Inferior parietal cortex (tissue), 1 donor: Measurements from ENCODE around the gene IGF2BP2.
"Not testable (repeated sequence)": the region's sequence is repeated elsewhere in the genome, so short reads cannot be mapped to it uniquely, and the experiment has no call there.

ENCODE experiments used
- DNase-seq: peaks from one replicate; pipeline ENCODE4 v3.0.0-alpha.2; 2016; ENCODE audit errors: extremely low spot score

IGF2BP2 gene

DNA sequence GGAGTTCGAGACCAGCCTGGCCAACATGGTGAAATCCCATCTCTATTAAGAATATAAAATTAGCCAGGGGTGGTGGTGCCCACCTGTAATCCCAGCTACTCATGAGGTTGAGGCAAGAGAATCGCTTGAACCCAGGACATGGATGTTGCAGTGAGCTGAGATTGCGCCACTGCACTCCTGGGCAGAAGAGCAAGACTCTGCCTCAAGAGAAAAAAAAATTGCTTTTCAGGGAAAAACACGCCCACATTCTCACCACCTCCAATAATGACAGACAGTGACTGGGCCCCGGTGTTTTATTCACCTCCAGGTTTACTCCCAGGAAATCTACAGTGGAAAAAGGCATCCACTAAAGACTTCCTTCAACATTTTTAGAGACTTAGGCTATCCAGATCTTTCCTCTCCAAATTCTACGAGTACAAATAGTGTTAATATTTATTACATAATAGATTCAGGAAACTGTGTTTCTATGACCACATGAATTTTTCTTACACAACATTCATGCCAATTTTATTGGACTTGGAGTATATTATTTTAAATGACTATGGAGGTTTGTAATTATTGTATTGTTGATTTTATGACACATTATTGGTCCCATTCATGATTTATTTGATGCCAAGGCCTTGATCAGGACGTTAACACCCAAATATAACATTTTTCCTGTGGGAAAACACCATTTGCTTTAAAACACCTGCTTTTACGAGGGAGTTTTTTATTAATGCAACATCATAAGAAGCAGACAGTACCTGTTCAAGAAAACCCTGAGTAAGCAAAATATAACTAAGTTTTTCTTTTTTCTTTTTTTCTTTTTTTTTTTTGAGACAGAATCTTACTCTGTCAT, 26.6 kb downstream of the IGF2BP2 start:
- DNase-seq, result no peak

DNA sequence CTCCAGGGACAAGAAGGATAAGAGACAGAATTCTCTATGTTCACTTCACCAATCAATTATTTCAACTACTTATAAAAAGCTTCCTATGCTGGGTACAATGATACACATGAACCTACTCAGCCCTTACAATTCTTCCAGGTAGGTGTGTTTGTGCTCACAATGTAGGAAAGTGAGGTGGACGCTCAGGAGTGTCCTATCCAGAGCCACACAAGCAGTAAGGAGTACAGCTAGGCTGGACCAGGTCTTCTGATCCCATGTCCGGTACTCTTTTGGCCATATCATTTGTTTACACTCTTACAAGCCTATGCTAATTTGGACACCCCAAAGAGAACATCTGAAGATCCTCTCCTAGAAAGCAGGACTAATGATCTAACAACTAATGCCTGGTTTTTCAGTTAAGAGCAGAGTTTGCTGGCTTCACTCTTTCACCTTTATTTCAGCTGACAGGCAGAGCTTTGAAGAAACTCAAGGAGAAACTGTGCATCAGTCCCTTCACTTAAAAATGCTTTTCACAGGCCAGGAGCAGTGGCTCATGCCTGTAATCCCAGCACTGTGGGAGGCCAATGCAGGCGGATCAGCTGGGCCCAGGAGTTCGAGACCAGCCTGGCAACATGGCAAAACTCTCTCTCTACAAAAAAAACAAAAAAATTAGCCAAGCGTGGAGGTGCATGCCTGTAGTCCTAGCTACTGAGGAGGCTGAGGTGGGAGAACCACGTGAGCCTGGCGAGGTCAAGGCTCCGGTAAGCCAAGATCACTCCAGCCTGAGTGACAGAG, 27.5 kb downstream of the IGF2BP2 start:
- no peak for DNase-seq

DNA sequence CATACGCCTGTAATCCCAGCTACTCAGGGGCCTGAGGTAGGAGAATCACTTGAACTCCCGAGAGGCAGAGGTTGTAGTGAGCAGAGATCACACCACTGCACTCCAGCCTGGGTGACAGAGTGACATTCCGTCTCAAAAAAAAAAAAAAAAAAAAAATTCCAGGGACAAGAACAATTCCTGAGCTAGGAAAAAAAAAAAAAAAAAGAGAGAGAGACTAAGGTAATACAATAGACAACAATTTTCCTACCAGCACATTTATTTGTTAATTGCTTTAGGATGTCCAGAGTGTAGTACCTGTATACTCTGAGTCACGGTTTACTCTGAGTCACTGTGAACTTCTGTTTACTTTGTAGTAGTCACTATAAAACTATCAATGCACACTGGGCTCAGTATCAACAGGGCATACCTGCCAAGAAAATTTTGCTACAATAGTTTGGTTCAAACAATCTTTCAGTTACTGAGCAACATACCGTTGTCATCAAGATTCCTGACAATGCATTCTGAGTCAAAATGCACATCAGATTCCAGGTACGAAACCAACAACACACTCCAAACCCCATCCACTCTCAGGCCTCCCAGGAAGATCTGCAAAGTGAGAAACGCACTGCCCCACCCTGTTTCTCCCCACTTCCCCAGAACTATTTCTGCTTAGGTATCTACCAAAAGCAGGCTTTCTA, 28.3 kb downstream of the IGF2BP2 start:
- no peak for DNase-seq

DNA sequence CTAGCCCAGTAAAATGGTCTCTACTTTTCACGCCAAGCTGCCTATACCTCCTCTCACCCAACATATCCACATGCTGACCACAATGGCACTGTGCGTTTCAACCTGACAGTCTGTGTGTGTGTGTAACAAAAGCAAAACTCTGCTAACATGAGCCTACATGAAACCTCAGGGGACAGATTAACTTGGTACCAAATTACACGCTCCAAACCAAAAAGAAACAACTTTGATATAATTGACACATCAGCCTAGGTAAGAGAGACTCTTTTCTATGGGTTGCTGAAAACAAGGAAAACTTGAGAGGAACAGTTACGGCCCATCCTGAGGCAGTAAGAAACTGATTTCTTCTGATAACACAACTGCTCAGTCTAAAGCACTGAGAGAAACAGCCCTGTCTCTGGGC, 31.5 kb downstream of the IGF2BP2 start:
- DNase-seq, result no peak

DNA sequence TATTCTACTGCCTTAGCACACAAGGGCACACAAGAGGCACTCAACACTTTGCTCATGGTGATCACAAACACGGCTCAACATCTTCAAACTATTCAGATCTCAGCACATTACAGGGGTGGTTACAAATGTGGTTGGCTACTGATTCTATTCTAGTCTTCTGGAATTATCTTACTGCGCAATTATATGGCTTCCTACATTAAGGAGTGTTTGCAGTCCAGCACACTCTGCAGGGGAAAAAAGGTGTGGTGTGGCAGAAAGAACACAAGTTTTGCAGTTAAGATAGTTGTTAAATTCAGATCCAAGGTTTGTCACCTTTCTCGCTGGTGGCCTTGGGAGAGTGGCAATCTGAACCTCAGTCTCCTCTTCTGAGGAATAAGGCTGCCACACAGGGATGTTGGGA, 31.9 kb downstream of the IGF2BP2 start:
- no peak for DNase-seq

DNA sequence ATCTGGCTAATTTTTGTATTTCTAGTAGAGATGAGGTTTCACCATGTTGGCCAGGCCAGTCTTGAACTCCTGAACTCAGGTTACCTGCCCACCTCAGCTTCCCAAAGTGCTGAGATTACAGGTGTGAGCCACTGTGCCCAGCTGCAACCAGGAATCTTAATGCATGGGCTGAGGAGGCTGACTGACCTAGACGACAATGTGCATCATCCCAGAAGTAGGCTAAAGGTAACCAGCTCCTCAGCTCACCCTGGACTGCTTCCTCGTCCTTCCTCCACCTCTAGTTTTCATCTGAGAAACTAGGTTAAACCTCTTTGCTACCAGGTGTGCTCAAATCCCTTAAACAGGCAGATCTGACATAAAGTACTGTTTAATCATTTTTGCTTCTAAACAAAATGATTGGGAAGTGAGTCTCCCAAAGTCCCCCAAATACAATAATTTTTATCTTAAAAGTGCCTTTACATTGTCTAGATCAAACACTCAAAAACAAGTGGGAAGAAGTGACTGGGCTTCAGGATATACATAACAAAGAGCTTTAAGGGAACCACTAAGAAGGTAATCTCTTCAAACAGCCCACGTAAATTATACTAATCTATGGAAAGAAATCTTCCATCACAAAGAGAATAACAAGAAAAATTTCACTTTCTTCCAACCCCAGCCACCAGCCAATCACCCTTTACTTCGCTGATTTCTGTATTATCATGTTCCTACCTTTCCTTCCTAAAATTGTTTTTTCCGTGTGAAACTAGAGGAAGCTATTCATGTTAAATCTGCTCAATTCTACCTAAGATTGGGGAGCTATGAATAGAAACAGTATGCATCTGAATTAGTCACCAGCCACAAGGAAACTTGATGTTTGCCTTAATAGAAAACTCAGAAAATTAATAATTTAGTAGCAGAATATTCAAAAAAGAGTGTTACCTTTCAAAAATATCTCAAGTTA, 34.7 kb downstream of the IGF2BP2 start:
- DNase-seq, result no peak

DNA sequence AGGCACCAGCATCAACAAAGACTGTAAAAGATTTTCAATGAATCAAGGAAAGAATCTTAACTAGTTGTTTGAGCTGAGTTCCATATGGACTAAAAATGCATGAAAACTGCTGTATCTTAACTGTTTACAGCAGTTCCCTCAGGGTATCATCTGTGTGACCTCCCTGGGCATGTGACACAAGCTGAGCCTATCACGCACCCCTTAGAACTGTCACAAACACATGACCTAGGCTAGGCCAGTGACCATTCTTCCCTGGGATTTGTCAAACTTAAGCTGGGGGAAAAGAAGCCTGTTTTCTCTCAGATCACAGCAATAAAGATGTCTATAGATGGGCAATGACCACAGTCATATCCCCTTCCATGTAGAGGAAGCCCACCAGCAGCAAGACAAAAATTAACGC, 35.7 kb downstream of the IGF2BP2 start:
- DNase-seq, result no peak

DNA sequence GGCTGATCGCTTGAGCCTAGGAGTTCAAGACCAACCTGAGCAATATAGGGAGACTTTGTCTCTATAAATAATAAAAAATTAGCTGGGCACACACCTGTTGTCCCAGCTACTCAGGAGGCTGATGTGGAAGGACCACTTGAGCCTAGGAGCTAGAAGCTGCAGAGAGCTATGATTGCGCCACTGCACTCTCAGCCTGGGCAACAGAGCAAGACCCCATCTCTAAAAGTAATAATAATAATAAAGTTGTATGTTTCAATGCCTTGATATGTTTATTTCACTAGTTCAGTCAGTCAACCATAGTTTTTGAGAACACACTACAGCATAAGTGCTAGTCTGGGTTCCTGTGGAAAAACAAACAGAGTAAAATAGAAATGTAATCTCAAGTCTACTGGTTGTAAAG, 36.5 kb downstream of the IGF2BP2 start:
- no peak for DNase-seq

DNA sequence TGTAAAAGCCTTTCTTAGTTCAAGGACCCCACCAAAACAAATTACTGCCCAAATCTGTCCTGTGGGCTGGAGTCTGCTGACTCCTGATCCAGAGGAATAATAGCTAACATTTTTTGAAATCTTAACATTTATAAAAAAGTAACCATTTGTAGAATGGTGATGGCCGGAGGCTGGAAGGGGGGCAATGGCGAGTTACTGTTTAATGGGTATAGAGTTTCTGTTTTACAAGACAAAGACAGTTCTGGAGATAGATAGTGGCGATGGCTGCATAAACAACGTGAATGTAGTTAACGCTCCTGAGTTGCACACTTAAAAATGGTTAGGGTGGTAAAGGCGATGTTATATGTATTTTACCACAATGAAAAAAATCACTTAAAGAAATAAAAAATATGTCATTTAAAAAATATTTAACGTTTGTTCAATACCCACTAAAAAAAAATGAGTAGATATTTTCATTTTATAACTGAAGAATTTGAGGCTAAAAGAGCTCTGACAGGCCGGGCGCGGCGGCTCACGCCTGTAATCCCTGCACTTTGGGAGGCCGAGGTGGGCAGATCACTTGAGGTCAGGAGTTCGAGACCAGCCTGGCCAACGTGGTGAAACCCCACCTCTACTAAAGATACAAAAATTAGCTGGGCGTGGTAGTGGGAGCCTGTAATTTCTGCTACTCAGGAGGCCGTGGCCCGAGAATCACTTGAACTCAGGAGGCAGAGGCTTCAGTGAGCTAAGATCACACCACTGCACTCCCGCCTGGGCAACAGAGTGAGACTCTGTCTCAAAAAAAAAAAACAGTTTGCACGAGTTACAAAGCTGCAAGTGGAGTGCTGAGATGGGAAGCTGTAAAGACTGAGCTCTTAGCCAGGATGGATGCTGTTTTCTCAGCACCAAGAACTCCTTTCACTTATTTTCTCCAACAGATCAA, 37.6 kb downstream of the IGF2BP2 start:
- no peak for DNase-seq

DNA sequence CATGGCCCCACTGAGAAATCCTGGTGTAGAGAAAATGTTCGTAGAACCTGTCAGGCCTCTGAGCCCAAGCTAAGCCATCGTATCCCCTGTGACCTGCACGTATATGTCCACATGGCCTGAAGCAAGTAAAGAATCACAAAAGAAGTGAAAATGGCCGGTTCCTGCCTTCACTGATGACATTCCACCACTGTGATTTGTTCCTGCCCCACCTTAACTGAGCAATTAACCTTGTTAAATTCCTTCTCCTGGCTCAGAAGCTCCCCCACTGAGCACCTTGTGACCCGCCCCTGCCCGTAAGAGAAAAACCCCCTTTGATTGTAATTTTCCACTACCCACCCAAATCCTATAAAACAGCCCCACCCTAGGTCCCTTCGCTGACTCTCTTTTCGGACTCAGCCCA, 38.6 kb downstream of the IGF2BP2 start:
- DNase-seq, result not testable (repeated sequence)

DNA sequence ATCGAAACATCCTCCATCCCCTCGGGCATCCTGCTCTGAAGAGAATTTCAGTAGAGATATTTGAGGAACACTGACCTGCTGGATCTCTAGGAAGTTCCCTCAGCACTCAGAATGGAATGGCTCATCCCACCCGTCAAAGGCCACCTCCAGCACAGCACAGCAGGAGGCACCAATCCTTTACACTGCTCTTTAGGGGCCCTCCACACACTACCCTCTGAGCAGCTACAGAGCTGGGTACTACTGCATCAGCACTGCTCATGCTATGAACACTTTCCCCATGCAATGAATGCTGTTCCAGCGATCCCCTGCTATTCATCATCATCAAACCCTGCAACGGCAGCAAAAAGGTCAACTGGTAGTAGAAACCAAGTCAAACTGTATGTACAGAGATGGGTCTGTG, 40.5 kb downstream of the IGF2BP2 start:
- no peak for DNase-seq

DNA sequence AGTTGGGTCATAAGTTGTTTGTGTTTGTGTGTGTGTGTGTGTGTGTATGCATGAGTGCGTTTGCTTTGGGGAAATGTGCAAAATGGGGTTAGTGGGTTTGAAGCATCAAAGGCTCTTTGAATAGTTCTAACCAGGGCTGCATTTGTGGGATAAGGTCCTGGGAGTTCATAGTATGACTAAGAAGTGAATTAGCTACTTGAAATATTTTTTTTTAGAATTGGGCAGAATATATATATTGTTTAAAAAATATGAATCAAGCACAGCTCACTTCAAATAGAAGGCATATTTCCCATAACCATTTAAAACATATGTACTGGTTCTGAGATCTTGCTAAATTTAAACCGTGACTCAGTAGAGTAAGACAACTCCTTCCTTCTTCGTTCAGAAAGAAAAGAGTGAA, 43.1 kb downstream of the IGF2BP2 start:
- no peak for DNase-seq

DNA sequence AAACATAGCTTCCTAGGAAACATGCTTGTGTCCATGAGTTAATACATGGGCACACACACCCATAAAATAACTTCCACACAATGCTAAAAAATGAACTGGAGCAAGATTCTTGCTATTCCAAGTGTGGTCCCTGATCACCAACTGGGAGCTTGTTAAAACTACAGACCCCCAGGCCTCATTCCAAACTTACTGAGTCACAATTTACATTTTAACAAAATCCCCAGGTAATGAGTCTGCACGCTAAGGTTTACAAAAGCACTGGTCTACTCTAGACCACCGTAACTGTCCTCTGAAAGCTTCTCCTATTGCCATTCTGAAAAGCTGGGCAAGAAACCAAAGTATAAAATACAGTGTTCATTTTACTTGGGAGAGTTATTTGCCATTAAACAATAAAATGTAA, 45.4 kb downstream of the IGF2BP2 start:
- DNase-seq, result no peak

DNA sequence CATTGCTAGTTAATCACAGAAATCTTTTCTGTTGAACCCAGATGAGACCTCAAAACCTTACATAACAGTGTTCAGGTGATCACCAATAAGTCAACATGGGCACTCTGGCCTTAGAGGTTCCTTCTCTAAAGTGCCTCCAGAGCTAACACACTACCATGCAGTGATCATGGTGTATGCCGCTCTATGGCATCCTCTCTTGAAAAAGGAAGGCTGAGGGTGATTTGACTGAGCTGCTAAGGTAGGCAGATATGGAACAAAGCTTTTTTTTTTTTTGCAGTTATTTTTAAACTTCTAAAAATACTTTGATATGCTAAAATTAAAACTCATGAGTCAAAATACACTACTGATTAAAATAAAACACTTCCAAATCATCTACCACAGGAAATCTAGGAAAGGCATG, 46.0 kb downstream of the IGF2BP2 start:
- DNase-seq, result no peak

DNA sequence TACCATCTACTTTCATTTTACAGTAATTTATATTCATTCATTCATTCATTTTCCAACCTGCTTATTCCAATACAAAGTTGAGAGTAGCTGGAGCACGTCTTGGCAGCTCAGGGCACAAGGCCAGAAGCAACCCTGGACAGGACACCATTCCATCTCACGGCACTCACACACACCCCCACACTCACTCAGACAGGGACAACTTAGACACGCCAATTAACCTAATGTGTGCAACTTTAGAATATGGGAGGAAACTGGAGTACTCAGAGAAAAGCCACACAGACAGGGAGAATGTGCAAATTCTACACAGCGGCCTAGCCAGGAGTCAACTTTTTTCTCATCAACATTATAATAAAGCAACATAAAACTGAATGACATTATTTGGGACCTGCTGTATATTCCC, 46.7 kb downstream of the IGF2BP2 start:
- no peak for DNase-seq

DNA sequence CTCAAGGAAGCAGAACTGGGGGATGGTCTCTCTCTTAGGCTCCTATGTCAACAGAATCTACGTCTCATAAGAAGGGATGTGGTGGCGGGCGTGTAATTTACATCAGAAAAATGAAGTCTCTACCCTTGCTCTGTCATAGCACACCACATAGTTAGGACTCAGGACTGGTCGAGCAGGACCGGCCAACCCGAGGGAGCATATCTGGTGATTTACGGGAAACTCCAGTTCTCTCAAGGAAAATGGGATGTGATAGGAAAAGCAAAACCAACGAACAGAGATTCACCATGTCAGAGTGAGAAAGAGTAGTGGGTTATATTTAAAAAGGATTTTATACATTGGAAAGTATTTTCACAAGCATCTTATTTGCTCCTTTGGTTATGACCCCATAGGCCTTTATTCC, 54.7 kb downstream of the IGF2BP2 start:
- DNase-seq, result no peak

DNA sequence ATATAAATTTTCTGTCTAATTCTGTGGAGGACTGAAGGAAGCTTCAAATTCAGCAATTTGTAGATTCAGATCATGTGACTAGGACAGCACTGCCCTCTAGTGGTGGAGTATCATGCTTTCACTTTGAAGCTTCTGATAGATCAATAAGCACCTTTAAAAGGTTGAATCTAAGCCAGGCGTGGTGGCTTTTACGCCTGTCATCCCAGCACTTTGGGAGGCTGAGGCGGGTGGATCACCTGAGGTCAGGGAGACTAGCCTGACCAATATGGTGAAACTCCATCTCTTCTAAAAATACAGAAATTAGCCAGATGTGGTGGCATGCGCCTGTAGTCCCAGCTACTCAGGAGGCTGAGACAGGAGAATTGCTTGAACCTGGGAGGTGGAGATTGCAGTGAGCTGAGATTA, 56.3 kb downstream of the IGF2BP2 start:
- DNase-seq, result peak; percentile 65

DNA sequence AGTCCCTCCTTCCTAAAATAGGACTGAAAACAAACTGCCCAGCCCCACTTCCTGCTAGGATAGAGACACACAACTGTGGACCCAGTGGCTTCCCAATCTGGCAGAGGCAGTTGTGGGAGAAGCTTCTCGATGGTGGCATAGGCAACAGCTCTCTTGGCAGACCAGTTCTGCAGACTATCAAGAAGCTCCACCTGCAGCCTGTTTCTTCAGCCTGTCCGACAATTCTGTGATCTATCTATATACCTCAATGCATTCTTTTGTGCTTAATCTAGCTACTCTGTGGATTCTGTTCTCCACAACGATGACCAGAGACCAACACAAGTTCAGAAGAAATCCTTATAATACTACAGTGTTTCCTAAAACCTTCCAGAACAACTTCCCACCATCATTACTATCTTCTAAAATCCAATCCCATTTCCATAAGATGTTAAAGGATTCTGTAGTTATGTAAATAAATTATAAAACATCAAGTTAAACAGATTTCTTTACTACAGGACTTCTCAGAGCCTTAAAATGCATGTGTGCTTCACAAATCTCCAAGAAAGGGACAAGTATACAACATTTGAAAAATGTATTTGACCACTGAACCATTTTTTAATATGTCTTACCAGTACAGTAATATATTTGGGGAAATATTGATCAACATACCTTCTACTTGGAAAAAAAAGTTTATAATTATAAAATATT, 57.7 kb downstream of the IGF2BP2 start:
- no peak for DNase-seq

DNA sequence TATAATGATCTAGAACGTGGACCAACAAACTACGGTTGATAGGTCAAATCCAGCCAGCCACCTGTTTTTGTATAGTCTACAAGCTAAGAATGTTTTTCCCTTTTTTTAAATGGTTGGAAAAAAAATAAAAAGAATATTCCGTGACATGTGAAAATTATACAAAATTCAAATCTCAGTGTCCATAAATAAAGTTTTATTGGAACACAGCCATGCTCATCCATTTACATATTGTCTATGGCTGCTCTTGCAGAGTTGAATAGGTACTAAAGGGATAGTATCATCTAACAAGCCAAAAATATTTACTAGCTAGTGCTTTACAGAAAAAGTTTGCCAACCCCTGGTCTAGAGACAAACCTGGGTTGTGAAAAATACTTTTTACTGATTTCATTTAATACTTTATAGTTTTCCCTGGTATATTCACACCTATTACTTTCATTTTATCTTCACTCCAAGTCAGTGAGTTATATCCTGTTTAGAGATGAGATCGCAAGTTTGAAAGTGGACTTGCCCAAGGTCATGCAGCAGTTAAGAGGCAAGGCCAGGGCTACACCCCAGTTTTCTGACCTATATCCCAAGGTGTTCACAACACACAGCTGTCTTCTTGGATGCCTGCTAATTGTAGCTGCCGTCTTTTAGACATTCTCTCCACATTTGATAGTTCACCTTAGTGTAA, 58.4 kb downstream of the IGF2BP2 start:
- no peak for DNase-seq
